B cell (primary cell): Measurements from ENCODE around the gene VTI1A.

Source experiments
- EZH2 ChIP-seq: IDR thresholded peaks from 2 replicates; pipeline ENCODE4 v1.6.1; 2012; ENCODE audit warnings: borderline replicate concordance, low read depth, mild to moderate bottlenecking, moderate library complexity, low read length; ENCODE audit not compliant: insufficient read depth, poor library complexity, severe bottlenecking
- TF ChIP-seq, protein P1 (sequence below): fragments of 200-600 bp; IDR thresholded peaks from one replicate; pipeline ENCODE4 v1.8.0; 2022; ENCODE audit warnings: antibody characterized with exemption, mild to moderate bottlenecking

- TF ChIP-seq, protein P1, sequence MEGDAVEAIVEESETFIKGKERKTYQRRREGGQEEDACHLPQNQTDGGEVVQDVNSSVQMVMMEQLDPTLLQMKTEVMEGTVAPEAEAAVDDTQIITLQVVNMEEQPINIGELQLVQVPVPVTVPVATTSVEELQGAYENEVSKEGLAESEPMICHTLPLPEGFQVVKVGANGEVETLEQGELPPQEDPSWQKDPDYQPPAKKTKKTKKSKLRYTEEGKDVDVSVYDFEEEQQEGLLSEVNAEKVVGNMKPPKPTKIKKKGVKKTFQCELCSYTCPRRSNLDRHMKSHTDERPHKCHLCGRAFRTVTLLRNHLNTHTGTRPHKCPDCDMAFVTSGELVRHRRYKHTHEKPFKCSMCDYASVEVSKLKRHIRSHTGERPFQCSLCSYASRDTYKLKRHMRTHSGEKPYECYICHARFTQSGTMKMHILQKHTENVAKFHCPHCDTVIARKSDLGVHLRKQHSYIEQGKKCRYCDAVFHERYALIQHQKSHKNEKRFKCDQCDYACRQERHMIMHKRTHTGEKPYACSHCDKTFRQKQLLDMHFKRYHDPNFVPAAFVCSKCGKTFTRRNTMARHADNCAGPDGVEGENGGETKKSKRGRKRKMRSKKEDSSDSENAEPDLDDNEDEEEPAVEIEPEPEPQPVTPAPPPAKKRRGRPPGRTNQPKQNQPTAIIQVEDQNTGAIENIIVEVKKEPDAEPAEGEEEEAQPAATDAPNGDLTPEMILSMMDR, result no peak
- no peak for TF ChIP-seq EZH2
Measured at GRCh38 chr10:112564337-112564736, 117.3 kb downstream of the VTI1A start.
